ENCODE measurements around the gene FOLR1. TPM values are rescaled to one million over a fixed set of nuclear protein-coding genes. Genes with fewer than 3 reads are reported as not detected.

Gene FOLR1
- total RNA-seq, 1 experiment from 2014 or later: not detected

GRCh38 chr11:72225411-72225951 lies 33.5 kb downstream of the FOLR1 start:
- peak overlapping the region; percentile 65 for H3K27ac ChIP-seq (ENCODE audit: low read length)
- CTCF ChIA-PET: interaction anchor here (0.9 kb wide), 1 partner anchor 42 kb away, joined by 3 read pairs; no protein-coding TSS in a partner anchor

GRCh38 chr11:72226701-72227100 lies 34.8 kb downstream of the FOLR1 start:
- Histone ChIP-seq H3K27me3 (ENCODE audit: control insufficient read depth, insufficient read depth, low read length) (no peaks in the 10 kb centered on the region), H3K4me3 (ENCODE audit: low read depth in 2 of 2, low read length in 2 of 2) (no peak overlapping the region), H3K27ac (ENCODE audit: low read length) (no peak overlapping the region), H3K4me1 (ENCODE audit: control insufficient read depth, insufficient read depth, low read length) (peaks cover 22% of the 10 kb centered on the region), H3K36me3 (ENCODE audit: control insufficient read depth, insufficient read depth, low read length) (peaks cover 10% of the 10 kb centered on the region), H3K9me3 (ENCODE audit: control insufficient read depth, insufficient read depth, low read depth, low read length) (no peaks in the 10 kb centered on the region)
- TF ChIP-seq POLR2AphosphoS5 (IDR thresholded peaks at IDR 0.05; ENCODE audit: low read depth, low read length): no peak
- TF ChIP-seq TCF7L2 (IDR thresholded peaks at IDR 0.05; ENCODE audit: low read depth, low read length): no peak
- TF ChIP-seq SIN3A (IDR thresholded peaks at IDR 0.05; ENCODE audit: borderline replicate concordance, insufficient read depth, low read depth, low read length): no peak
- no peak for TF ChIP-seq CTCF (IDR thresholded peaks at IDR 0.05)
- no peak for TF ChIP-seq REST (IDR thresholded peaks at IDR 0.05; ENCODE audit: insufficient read depth in 1 of 2, low read depth in 2 of 2, low read length in 1 of 2)
- in situ Hi-C loops (cut with HindIII; ENCODE audit: low pct_unique_long_range_greater_than_20kb, low sequenced_read_pairs) (no loop called here), intact Hi-C loops (cut with micrococcal nuclease; ENCODE audit: unreplicated experiment) (no loop called here)
- ATAC-seq (no peak), DNase-seq (ENCODE audit: low read depth, low spot score) (no peak)
- no TSS peak for BruUV-seq (replicated peaks)
- POLR2A ChIA-PET: no interaction called here
- CTCF ChIA-PET: no interaction called here

More at GRCh38 chr11:72225411-72225951, 33.5 kb downstream of the FOLR1 start:
- H3K36me3 ChIP-seq (ENCODE audit: control insufficient read depth, insufficient read depth, low read length): peaks cover 5% of the 10 kb centered on the region
- intact Hi-C loops (cut with micrococcal nuclease; ENCODE audit: unreplicated experiment) (no loop called here), in situ Hi-C loops (cut with HindIII; ENCODE audit: low pct_unique_long_range_greater_than_20kb, low sequenced_read_pairs) (no loop called here)
- DNase-seq (ENCODE audit: low read depth, low spot score) (no peak), ATAC-seq (no peak)
- peaks cover 22% of the 10 kb centered on the region for H3K4me1 ChIP-seq (ENCODE audit: control insufficient read depth, insufficient read depth, low read length)
- POLR2A ChIA-PET: interaction anchor here (0.5 kb wide), 1 partner anchor 209 kb away, joined by 9 read pairs; no protein-coding TSS in a partner anchor
- peak overlapping the region; percentile 95 for H3K4me3 ChIP-seq (ENCODE audit: low read depth in 2 of 2, low read length in 2 of 2)
- H3K9me3 ChIP-seq (ENCODE audit: control insufficient read depth, insufficient read depth, low read depth, low read length): no peaks in the 10 kb centered on the region
- no peaks in the 10 kb centered on the region for H3K27me3 ChIP-seq (ENCODE audit: control insufficient read depth, insufficient read depth, low read length)
- TF ChIP-seq REST (IDR thresholded peaks at IDR 0.05; ENCODE audit: insufficient read depth in 1 of 2, low read depth in 2 of 2, low read length in 1 of 2) (no peak), CTCF (IDR thresholded peaks at IDR 0.05) (no peak), POLR2AphosphoS5 (IDR thresholded peaks at IDR 0.05; ENCODE audit: low read depth, low read length) (no peak), TCF7L2 (IDR thresholded peaks at IDR 0.05; ENCODE audit: low read depth, low read length) (no peak), SIN3A (IDR thresholded peaks at IDR 0.05; ENCODE audit: borderline replicate concordance, insufficient read depth, low read depth, low read length) (no peak)
- BruUV-seq (replicated peaks): no TSS peak
